K562 (cell line): Measurements from ENCODE around the gene HSDL1. TPM values are rescaled to one million over a fixed set of nuclear protein-coding genes. Genes with fewer than 3 reads are reported as not detected.
A peak's percentile ranks its signal among the peaks of the same experiment; 100 is the strongest.

ENCODE experiments used
- ARID1B ChIP-seq: fragments of 450-650 bp; IDR thresholded peaks from 2 replicates; pipeline ENCODE4 v1.6.1; 2016; ENCODE audit warnings: antibody characterized with exemption, mild to moderate bottlenecking, inconsistent platforms
- CBX2 ChIP-seq: fragments of 200-600 bp; sonication (generic); IDR thresholded peaks from one replicate; pipeline ENCODE4 v1.6.1; 2012; ENCODE audit warnings: mild to moderate bottlenecking, low read length, inconsistent platforms; ENCODE audit not compliant: insufficient read depth, poor library complexity, severe bottlenecking
- ERF ChIP-seq: fragments of 450-650 bp; formaldehyde crosslinking; IDR thresholded peaks from 2 replicates; pipeline ENCODE4 v1.4.0; 2020; ENCODE audit warnings: mild to moderate bottlenecking, mixed read lengths
- HNRNPL ChIP-seq: fragments of 200-400 bp; formaldehyde crosslinking; IDR thresholded peaks from 2 replicates; pipeline ENCODE4 v1.6.1; 2017; ENCODE audit warnings: low read depth, mild to moderate bottlenecking, low read length
- HNRNPUL1 ChIP-seq: fragments of 200-400 bp; formaldehyde crosslinking; IDR thresholded peaks from 2 replicates; pipeline ENCODE4 v1.6.1; 2017; ENCODE audit warnings: low read length
- HOXB6 ChIP-seq: fragments of 250-450 bp; sonication (Bioruptor Pico); IDR thresholded peaks from 2 replicates; pipeline ENCODE4 v1.5.1; 2022; ENCODE audit warnings: mild to moderate bottlenecking, borderline replicate concordance
- LARP7 ChIP-seq: fragments of 450-650 bp; IDR thresholded peaks from 2 replicates; pipeline ENCODE4 v1.6.1; 2016
- LCOR ChIP-seq: sonication (generic); formaldehyde crosslinking; IDR thresholded peaks from 2 replicates; pipeline ENCODE4 v1.8.0; 2022; ENCODE audit warnings: mild to moderate bottlenecking, missing genetic modification reagents
- MEIS2 ChIP-seq: fragments of 450-650 bp; IDR thresholded peaks from 2 replicates; pipeline ENCODE4 v1.6.1; 2014; ENCODE audit warnings: mild to moderate bottlenecking; ENCODE audit not compliant: partially characterized antibody
- MTA3 ChIP-seq: fragments of 450-650 bp; formaldehyde crosslinking; IDR thresholded peaks from 2 replicates; pipeline ENCODE4 v1.6.1; 2017; ENCODE audit warnings: mild to moderate bottlenecking, borderline replicate concordance
- NCOA2 ChIP-seq, 2 experiments: fragments of 450-650 bp; IDR thresholded peaks; 2 replicates each; pipeline ENCODE4 v1.6.1; 2018; ENCODE audit warnings: mild to moderate bottlenecking in 2 of 2, moderate library complexity in 1 of 2; ENCODE audit not compliant: partially characterized antibody in 2 of 2
- NFE2L1 ChIP-seq: fragments of 450-650 bp; IDR thresholded peaks from 2 replicates; pipeline ENCODE4 v1.6.1; 2016; ENCODE audit warnings: missing genetic modification characterization, low read depth, mild to moderate bottlenecking, missing compliant biosample characterization, moderate library complexity, borderline replicate concordance
- PRMT5 ChIP-seq: sonication (generic); formaldehyde crosslinking; IDR thresholded peaks from 2 replicates; pipeline ENCODE4 v1.5.0; 2020; ENCODE audit warnings: missing genetic modification reagents
- PYGO2 ChIP-seq: fragments of 450-650 bp; IDR thresholded peaks from 2 replicates; pipeline ENCODE4 v1.6.1; 2016; ENCODE audit warnings: mild to moderate bottlenecking, missing genetic modification characterization, moderate library complexity, missing compliant biosample characterization
- RUNX1 ChIP-seq: sonication (generic); IDR thresholded peaks from 2 replicates; pipeline ENCODE4 v1.6.1; 2016; ENCODE audit warnings: antibody characterized with exemption, low read depth
- SETDB1 ChIP-seq: IDR thresholded peaks from one replicate; pipeline ENCODE4 v1.6.1; 2012; ENCODE audit warnings: low read length, control low read depth, inconsistent platforms
- SOX6 ChIP-seq: fragments of 450-650 bp; IDR thresholded peaks from 2 replicates; pipeline ENCODE4 v1.6.1; 2014; ENCODE audit warnings: mild to moderate bottlenecking
- SRSF9 ChIP-seq: fragments of 200-400 bp; formaldehyde crosslinking; IDR thresholded peaks from 2 replicates; pipeline ENCODE4 v1.6.1; 2017; ENCODE audit warnings: low read depth, low read length, borderline replicate concordance
- STAT5A ChIP-seq: IDR thresholded peaks from 2 replicates; pipeline ENCODE4 v1.6.1; 2012; ENCODE audit warnings: low read length, inconsistent platforms, borderline replicate concordance
- ZNF232 ChIP-seq: sonication (generic); formaldehyde crosslinking; IDR thresholded peaks from 2 replicates; pipeline ENCODE4 v1.8.0; 2022; ENCODE audit warnings: mild to moderate bottlenecking, missing genetic modification reagents
- ZNF431 ChIP-seq: sonication (generic); formaldehyde crosslinking; IDR thresholded peaks from 2 replicates; pipeline ENCODE4 v1.8.0; 2022; ENCODE audit warnings: mild to moderate bottlenecking, missing genetic modification reagents
- polyA plus RNA-seq, 8 experiments: library from polyadenylated mRNA; depleted of rRNA in 4 of 8; stranded (reverse) in 5 of 8; unstranded in 3 of 8; fragments of >200 nt; fragmentation: Nextera tagmentation in 2 of 8; fragmentation: Illumina TruSeq in 1 of 8; extraction: Ambion mirVana in 2 of 8; extraction: Trizol in 1 of 8; gene quantifications; 2 replicates each; pipeline versions ENCODE4 v1.2.1 to v1.2.3, GENCODE V29; 2011 to 2014; ENCODE audit warnings: inconsistent platforms in 1 of 8, missing spikeins in 1 of 8
- total RNA-seq, 7 experiments: library from RNA; depleted of rRNA in 6 of 7; stranded (reverse); fragments of >200 nt in 6 of 7; fragmentation: Illumina TruSeq in 2 of 7; extraction: Trizol in 2 of 7; gene quantifications; 2 replicates each; pipeline versions ENCODE4 v1.2.1 to v1.2.3, GENCODE V29; 2011 to 2021; ENCODE audit warnings: low replicate concordance in 1 of 7
- TF ChIP-seq, protein P1 (sequence below): IDR thresholded peaks from 3 replicates; pipeline ENCODE4 v1.6.1; 2011; ENCODE audit warnings: borderline replicate concordance, mild to moderate bottlenecking; ENCODE audit not compliant: insufficient read length, insufficient read depth
- TF ChIP-seq, protein P2 (sequence below): fragments of 250-450 bp; sonication (Bioruptor Pico); IDR thresholded peaks from 2 replicates; pipeline ENCODE4 v1.5.0; 2020; ENCODE audit warnings: mild to moderate bottlenecking, borderline replicate concordance
- TF ChIP-seq, protein P3 (sequence below): fragments of 450-650 bp; formaldehyde crosslinking; IDR thresholded peaks from 2 replicates; pipeline ENCODE4 v1.4.0; 2020; ENCODE audit warnings: mild to moderate bottlenecking, mixed read lengths

HSDL1 gene
- total and polyA plus RNA-seq, 9 of the 15 experiments (the other 6 are each of a cell fraction or from before 2014, with no cell fraction given) = 14.8 to 41.2 (median 27.7) TPM

DNA sequence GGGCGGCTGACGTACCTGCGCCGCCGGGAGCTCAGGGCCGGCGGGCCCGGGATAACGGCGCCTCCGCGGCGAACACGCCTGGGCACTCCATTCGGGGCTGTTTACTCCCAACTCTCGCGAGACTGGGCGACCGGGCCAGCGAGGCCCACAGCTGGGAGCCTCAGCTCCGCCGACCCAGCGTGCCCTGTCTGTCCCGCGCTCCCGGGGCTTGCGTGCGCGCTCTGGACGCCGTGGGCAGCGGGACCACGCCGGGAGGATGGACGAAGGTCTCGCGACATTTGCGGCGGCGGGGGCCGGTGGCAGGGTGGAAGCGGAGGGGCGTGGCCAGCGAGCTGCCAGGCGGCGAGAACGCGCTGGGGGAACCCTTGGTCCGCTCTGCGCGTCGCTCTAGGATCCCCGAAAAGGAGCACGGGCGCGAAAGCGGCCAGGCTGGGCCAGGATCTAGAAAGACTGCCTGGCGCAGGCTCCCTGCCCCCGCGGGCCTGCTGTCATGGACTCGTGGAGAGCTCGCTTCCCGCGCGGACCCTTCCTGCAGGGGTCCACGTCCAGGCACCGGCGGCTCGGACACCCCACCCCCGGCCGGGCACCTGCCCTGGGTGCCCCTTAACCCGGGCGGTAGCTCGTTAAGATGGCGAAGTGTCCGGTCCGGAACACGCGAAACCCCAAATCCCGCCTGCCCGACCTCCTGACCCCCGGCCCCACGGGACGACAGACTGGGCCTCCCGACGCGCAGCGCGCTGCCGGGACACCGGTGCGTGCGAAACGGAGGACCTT lies 28.1 kb downstream of the HSDL1 start, which contains the start of gene MBTPS1 (continued):
- TF ChIP-seq, protein P1, sequence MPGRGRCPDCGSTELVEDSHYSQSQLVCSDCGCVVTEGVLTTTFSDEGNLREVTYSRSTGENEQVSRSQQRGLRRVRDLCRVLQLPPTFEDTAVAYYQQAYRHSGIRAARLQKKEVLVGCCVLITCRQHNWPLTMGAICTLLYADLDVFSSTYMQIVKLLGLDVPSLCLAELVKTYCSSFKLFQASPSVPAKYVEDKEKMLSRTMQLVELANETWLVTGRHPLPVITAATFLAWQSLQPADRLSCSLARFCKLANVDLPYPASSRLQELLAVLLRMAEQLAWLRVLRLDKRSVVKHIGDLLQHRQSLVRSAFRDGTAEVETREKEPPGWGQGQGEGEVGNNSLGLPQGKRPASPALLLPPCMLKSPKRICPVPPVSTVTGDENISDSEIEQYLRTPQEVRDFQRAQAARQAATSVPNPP = no peak
- TF ChIP-seq SRSF9 (no peak), HNRNPL (peak; percentile 91), HOXB6 (no peak), LARP7 (no peak), ZNF431 (CRISPR knock-in tag) (0 out of 2 replicates have a peak, but pooled peaks have one; percentile 72), MEIS2 (peak; percentile 41), ZNF232 (peak; percentile 81; the same call in 1 of the 2 replicates), PYGO2 (no peak), ARID1B (0 out of 2 replicates have a peak, but pooled peaks have one; percentile 20), RUNX1 (no peak), SETDB1 (no peak), NCOA2 (IDR thresholded peaks at IDR 0.05; ENCODE audit: partially characterized antibody in 2 of 2) (no peak), CBX2 (no peak), MTA3 (peak; percentile 71; the same call in 1 of the 2 replicates), NFE2L1 (tag) (no peak), HNRNPUL1 (no peak), SOX6 (0 out of 2 replicates have a peak, but pooled peaks have one; percentile 7), ERF (CRISPR knock-in tag) (peak; percentile 31; the same call in 1 of the 2 replicates), STAT5A (no peak; the same call in 1 of the 2 replicates), PRMT5 (CRISPR knock-in tag) (no peak), LCOR (CRISPR knock-in tag) (0 out of 2 replicates have a peak, but pooled peaks have one; percentile 60)
- TF ChIP-seq, protein P2, sequence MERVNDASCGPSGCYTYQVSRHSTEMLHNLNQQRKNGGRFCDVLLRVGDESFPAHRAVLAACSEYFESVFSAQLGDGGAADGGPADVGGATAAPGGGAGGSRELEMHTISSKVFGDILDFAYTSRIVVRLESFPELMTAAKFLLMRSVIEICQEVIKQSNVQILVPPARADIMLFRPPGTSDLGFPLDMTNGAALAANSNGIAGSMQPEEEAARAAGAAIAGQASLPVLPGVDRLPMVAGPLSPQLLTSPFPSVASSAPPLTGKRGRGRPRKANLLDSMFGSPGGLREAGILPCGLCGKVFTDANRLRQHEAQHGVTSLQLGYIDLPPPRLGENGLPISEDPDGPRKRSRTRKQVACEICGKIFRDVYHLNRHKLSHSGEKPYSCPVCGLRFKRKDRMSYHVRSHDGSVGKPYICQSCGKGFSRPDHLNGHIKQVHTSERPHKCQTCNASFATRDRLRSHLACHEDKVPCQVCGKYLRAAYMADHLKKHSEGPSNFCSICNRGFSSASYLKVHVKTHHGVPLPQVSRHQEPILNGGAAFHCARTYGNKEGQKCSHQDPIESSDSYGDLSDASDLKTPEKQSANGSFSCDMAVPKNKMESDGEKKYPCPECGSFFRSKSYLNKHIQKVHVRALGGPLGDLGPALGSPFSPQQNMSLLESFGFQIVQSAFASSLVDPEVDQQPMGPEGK = no peak
- TF ChIP-seq, protein P3, sequence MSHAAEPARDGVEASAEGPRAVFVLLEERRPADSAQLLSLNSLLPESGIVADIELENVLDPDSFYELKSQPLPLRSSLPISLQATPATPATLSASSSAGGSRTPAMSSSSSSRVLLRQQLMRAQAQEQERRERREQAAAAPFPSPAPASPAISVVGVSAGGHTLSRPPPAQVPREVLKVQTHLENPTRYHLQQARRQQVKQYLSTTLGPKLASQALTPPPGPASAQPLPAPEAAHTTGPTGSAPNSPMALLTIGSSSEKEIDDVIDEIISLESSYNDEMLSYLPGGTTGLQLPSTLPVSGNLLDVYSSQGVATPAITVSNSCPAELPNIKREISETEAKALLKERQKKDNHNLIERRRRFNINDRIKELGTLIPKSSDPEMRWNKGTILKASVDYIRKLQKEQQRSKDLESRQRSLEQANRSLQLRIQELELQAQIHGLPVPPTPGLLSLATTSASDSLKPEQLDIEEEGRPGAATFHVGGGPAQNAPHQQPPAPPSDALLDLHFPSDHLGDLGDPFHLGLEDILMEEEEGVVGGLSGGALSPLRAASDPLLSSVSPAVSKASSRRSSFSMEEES (CRISPR knock-in tag) = no peak
